SK-N-SH (cell line): ENCODE results near the gene BRI3. TPM values are rescaled to one million over a fixed set of nuclear protein-coding genes. Genes with fewer than 3 reads are reported as not detected.
A peak's percentile ranks its signal among the peaks of the same experiment; 100 is the strongest.

ENCODE experiments used
- CTCF ChIA-PET: fragments of 300-600, 350-600 bp; formaldehyde crosslinking; extraction: SDS; loops from one replicate; lab custom pipeline; 2021; lab: Yijun Ruan, JAX
- POLR2A ChIA-PET: fragments of 350-600 bp; sonication (Branson Sonifier 250); formaldehyde crosslinking; extraction: SDS; loops from one replicate; lab custom pipeline; 2020; ENCODE audit warnings: antibody characterized with exemption, inconsistent platforms; lab: Yijun Ruan, JAX
- DNase-seq: peaks from one replicate; pipeline ENCODE4 v3.0.0; 2012
- H2AFZ ChIP-seq: fragments of 200-600 bp; sonication (generic); 2 replicates; pipeline ENCODE4 v1.8.1; 2016; ENCODE audit warnings: antibody characterized with exemption, mild to moderate bottlenecking, low read depth
- H3F3A ChIP-seq: fragments of 200-600 bp; sonication (generic); replicated peaks from 2 replicates; pipeline ENCODE3; 2016; ENCODE audit warnings: antibody characterized with exemption, mild to moderate bottlenecking; ENCODE audit not compliant: insufficient read depth
- H3K27ac ChIP-seq, 2 experiments: fragments of 200-500 bp in 1 of 2; fragments of 200-600 bp in 1 of 2; sonication (Bioruptor generic) in 1 of 2; sonication (generic), shearing (Covaris generic) in 1 of 2; 2 replicates each; pipeline versions ENCODE4 v1.5.1 to v1.6.1; 2014 to 2016; ENCODE audit warnings: low read depth in 2 of 2, inconsistent platforms in 1 of 2, low read length in 1 of 2, mild to moderate bottlenecking in 1 of 2, mixed read lengths in 1 of 2
- H3K27me3 ChIP-seq: fragments of 200-600 bp; sonication (generic), shearing (Covaris generic); 2 replicates; pipeline ENCODE4 v1.6.1; 2016; ENCODE audit warnings: mixed run types; ENCODE audit not compliant: insufficient read depth
- H3K36me3 ChIP-seq, 2 experiments: fragments of 200-500 bp in 1 of 2; fragments of 200-600 bp in 1 of 2; sonication (Bioruptor generic) in 1 of 2; sonication (generic) in 1 of 2; replicated peaks in 1 of 2; 2 replicates each; pipeline versions ENCODE3 to v1.5.1; 2014 to 2016; ENCODE audit warnings: low read length in 1 of 2, mild to moderate bottlenecking in 1 of 2; ENCODE audit not compliant: insufficient read depth in 2 of 2, control insufficient read depth in 1 of 2
- H3K4me1 ChIP-seq, 2 experiments: fragments of 200-500 bp in 1 of 2; fragments of 200-600 bp in 1 of 2; sonication (Bioruptor generic) in 1 of 2; sonication (generic), shearing (Covaris generic) in 1 of 2; 2 replicates each; pipeline versions ENCODE4 v1.5.1 to v1.6.1; 2014 to 2016; ENCODE audit warnings: low read depth in 1 of 2, low read length in 1 of 2, mixed run types in 1 of 2; ENCODE audit not compliant: insufficient read depth in 2 of 2, control insufficient read depth in 1 of 2
- H3K4me2 ChIP-seq: fragments of 200-600 bp; sonication (generic), shearing (Covaris generic); 2 replicates; pipeline ENCODE4 v1.6.1; 2017; ENCODE audit warnings: mixed run types
- H3K4me3 ChIP-seq, 2 experiments: fragments of 200-500 bp in 1 of 2; fragments of 200-600 bp in 1 of 2; sonication (Bioruptor generic) in 1 of 2; sonication (generic), shearing (Covaris generic) in 1 of 2; 2 replicates each; pipeline versions ENCODE4 v1.5.1 to v1.8.1; 2014 to 2016; ENCODE audit warnings: low read depth in 2 of 2, inconsistent platforms in 1 of 2, low read length in 1 of 2, mild to moderate bottlenecking in 1 of 2, mixed read lengths in 1 of 2, moderate library complexity in 1 of 2
- H3K79me2 ChIP-seq: fragments of 200-600 bp; sonication (generic); 2 replicates; pipeline ENCODE4 v1.8.1; 2017; ENCODE audit warnings: mild to moderate bottlenecking; ENCODE audit not compliant: insufficient read depth
- H3K9ac ChIP-seq: fragments of 200-600 bp; sonication (generic); 2 replicates; pipeline ENCODE4 v1.6.1; 2017; ENCODE audit warnings: mixed run types
- H3K9me2 ChIP-seq: fragments of 200-600 bp; sonication (generic); 2 replicates; pipeline ENCODE4 v1.6.1; 2017; ENCODE audit warnings: mixed run types
- H3K9me3 ChIP-seq: fragments of 200-600 bp; sonication (generic); 2 replicates; pipeline ENCODE4 v1.6.1; 2017; ENCODE audit warnings: mixed run types, mild to moderate bottlenecking, moderate library complexity
- H4K20me1 ChIP-seq: fragments of 200-600 bp; sonication (generic); 2 replicates; pipeline ENCODE4 v1.6.1; 2017; ENCODE audit warnings: mild to moderate bottlenecking, mixed run types; ENCODE audit not compliant: insufficient read depth
- CTCF ChIP-seq: fragments of 200-600 bp; sonication (generic); IDR thresholded peaks from 2 replicates; pipeline ENCODE4 v1.6.1; 2017; ENCODE audit warnings: antibody characterized with exemption, mild to moderate bottlenecking, moderate library complexity
- EP300 ChIP-seq, 2 experiments: IDR thresholded peaks; 2 replicates each; pipeline versions ENCODE4 v1.4.0 to v1.6.1; 2012; ENCODE audit warnings: borderline replicate concordance in 1 of 2, low read depth in 1 of 2, low read length in 1 of 2
- FOSL2 ChIP-seq: IDR thresholded peaks from 2 replicates; pipeline ENCODE4 v1.4.0; 2012; ENCODE audit warnings: low read depth, mild to moderate bottlenecking, moderate library complexity, borderline replicate concordance
- GATA2 ChIP-seq: sonication (generic); formaldehyde crosslinking; IDR thresholded peaks from 2 replicates; pipeline ENCODE4 v1.5.0; 2020; ENCODE audit warnings: mild to moderate bottlenecking, missing genetic modification reagents
- IRF3 ChIP-seq: fragments of 150-350 bp; IDR thresholded peaks from 2 replicates; pipeline ENCODE4 v1.6.1; 2016; ENCODE audit warnings: mild to moderate bottlenecking, low read depth, low read length
- JUND ChIP-seq: IDR thresholded peaks from 2 replicates; pipeline ENCODE4 v1.4.0; 2012
- MXI1 ChIP-seq: IDR thresholded peaks from 2 replicates; pipeline ENCODE4 v1.6.1; 2012; ENCODE audit warnings: mild to moderate bottlenecking, low read depth, low read length, improper control_type of control experiment
- PBX3 ChIP-seq: IDR thresholded peaks from 2 replicates; pipeline ENCODE4; 2012
- POLR2AphosphoS5 ChIP-seq: IDR thresholded peaks from 2 replicates; pipeline ENCODE4 v1.6.1; 2012; ENCODE audit warnings: low read depth, low read length
- RAD21 ChIP-seq: IDR thresholded peaks from 2 replicates; pipeline ENCODE4 v1.6.1; 2012; ENCODE audit warnings: mild to moderate bottlenecking, low read length
- RCOR1 ChIP-seq: fragments of 150-350 bp; IDR thresholded peaks from 2 replicates; pipeline ENCODE4 v1.6.1; 2017; ENCODE audit warnings: antibody characterized with exemption, low read length
- REST ChIP-seq: IDR thresholded peaks from 2 replicates; pipeline ENCODE4 v1.6.1; 2012; ENCODE audit warnings: mild to moderate bottlenecking, low read depth, low read length, moderate library complexity
- RXRA ChIP-seq: IDR thresholded peaks from 2 replicates; pipeline ENCODE4 v1.4.0; 2012; ENCODE audit warnings: low read depth, mild to moderate bottlenecking, borderline replicate concordance
- SIN3A ChIP-seq: IDR thresholded peaks from 2 replicates; pipeline ENCODE4 v1.6.1; 2012; ENCODE audit warnings: low read depth, mild to moderate bottlenecking, low read length, moderate library complexity, borderline replicate concordance
- SMC3 ChIP-seq: IDR thresholded peaks from 2 replicates; pipeline ENCODE4 v1.6.1; 2012; ENCODE audit warnings: low read depth, low read length, improper control_type of control experiment
- TCF12 ChIP-seq: IDR thresholded peaks from 2 replicates; pipeline ENCODE4 v1.4.0; 2012
- ZBTB33 ChIP-seq: IDR thresholded peaks from 2 replicates; pipeline ENCODE4 v1.4.0; 2012; ENCODE audit warnings: low read depth, borderline replicate concordance
- WGBS: methylation state at CpG from one replicate; pipeline ENCODE4 v1.1.6; 2017; ENCODE audit warnings: low lambda C conversion rate; 5-methylcytosine and 5-hydroxymethylcytosine counted together
- polyA plus RNA-seq, 3 experiments: library from polyadenylated mRNA; depleted of rRNA; stranded (reverse); fragments of >200 nt; gene quantifications; 2 replicates each; pipeline ENCODE4 v1.2.3, GENCODE V29; 2012

BRI3 gene
- polyA plus RNA-seq, 1 of the 3 experiments (the other 2 are of a cell fraction) = 128 TPM

- H3K9me2 ChIP-seq = no peaks in the 10 kb centered on the region
- H4K20me1 ChIP-seq = peaks cover 75% of the 10 kb centered on the region
- WGBS = 93% methylated on average over 7 of the region's 7 CpGs
- ChIA-PET POLR2A (no interaction called here), CTCF (interaction anchor here (1.0 to 4.0 kb wide), 2 partner anchors 110 to 129 kb away, joined by 4 to 14 read pairs; partner anchors contain the start of gene BAIAP2L1)
- no peak overlapping the region for H3K27ac ChIP-seq
- no peaks in the 10 kb centered on the region for H3K9me3 ChIP-seq
- peak; percentile 56 for DNase-seq
- H3K4me3 ChIP-seq = no peak overlapping the region
- peaks cover 84% of the 10 kb centered on the region for H3K79me2 ChIP-seq
- H3F3A ChIP-seq = peaks cover 27% of the 10 kb centered on the region
- TF ChIP-seq CTCF (peak; percentile 32; the same call in 1 of the 2 replicates), RXRA (no peak), GATA2 (CRISPR knock-in tag) (no peak), RAD21 (no peak)
- H2AFZ ChIP-seq = no peak overlapping the region
- no peak overlapping the region for H3K4me2 ChIP-seq
- no peak overlapping the region for H3K9ac ChIP-seq
- H3K4me1 ChIP-seq = peaks cover 0 to 8% of the 10 kb centered on the region in 2 experiments; a peak in 1 of 4 replicates
- peaks cover 29 to 50% of the 10 kb centered on the region in 2 experiments for H3K36me3 ChIP-seq
- H3K27me3 ChIP-seq = no peaks in the 10 kb centered on the region
Measured at GRCh38 chr7:98291717-98292116, 10.2 kb downstream of the BRI3 start.

- DNase-seq = no peak
- Histone ChIP-seq H3K27me3 (no peaks in the 10 kb centered on the region), H4K20me1 (peaks cover 60% of the 10 kb centered on the region), H3K4me3 (no peak overlapping the region), H3K9me2 (no peaks in the 10 kb centered on the region), H2AFZ (no peak overlapping the region), H3K27ac (no peak overlapping the region), H3K9ac (no peak overlapping the region), H3K4me2 (no peak overlapping the region), H3F3A (peaks cover 27% of the 10 kb centered on the region), H3K79me2 (peaks cover 69% of the 10 kb centered on the region), H3K4me1 (peaks cover 0 to 6% of the 10 kb centered on the region in 2 experiments; a peak in 1 of 4 replicates), H3K9me3 (no peaks in the 10 kb centered on the region), H3K36me3 (peaks cover 29 to 42% of the 10 kb centered on the region in 2 experiments)
- 88% methylated on average over 17 of the region's 17 CpGs for WGBS
- ChIA-PET CTCF (interaction anchor here (0.9 to 11.1 kb wide), 4 partner anchors 9 to 452 kb away, joined by 3 to 108 read pairs (median 15); partner anchors contain the start of gene BAIAP2L1), POLR2A (no interaction called here)
- TF ChIP-seq FOSL2 (no peak), MXI1 (no peak), RCOR1 (no peak), PBX3 (no peak), REST (no peak), JUND (no peak), GATA2 (CRISPR knock-in tag) (no peak), RXRA (no peak), SIN3A (no peak), EP300 (IDR thresholded peaks at IDR 0.05; ENCODE audit: borderline replicate concordance in 1 of 2, low read depth in 1 of 2, low read length in 1 of 2) (no peak), TCF12 (no peak), ZBTB33 (no peak), SMC3 (no peak), RAD21 (no peak), IRF3 (no peak), POLR2AphosphoS5 (no peak)
Measured at GRCh38 chr7:98293265-98293664, 11.8 kb downstream of the BRI3 start.
